Lower leg skin (tissue), 3 donors: ENCODE measurements around the gene CNTNAP5.

ENCODE experiments used
- POLR2A ChIP-seq, 2 donors: fragments of 450-650 bp; IDR thresholded peaks; one replicate each; pipeline ENCODE4 v1.6.1; 2016 to 2017; ENCODE audit warnings: antibody characterized with exemption in 2 of 2, mild to moderate bottlenecking in 1 of 2, moderate library complexity in 1 of 2
- TF ChIP-seq, protein P1 (sequence below), 3 donors: fragments of 450-650 bp; IDR thresholded peaks; one replicate each; pipeline ENCODE4 v1.5.1; 2016; ENCODE audit warnings: antibody characterized with exemption in 3 of 3, mild to moderate bottlenecking in 3 of 3, moderate library complexity in 2 of 3

DNA sequence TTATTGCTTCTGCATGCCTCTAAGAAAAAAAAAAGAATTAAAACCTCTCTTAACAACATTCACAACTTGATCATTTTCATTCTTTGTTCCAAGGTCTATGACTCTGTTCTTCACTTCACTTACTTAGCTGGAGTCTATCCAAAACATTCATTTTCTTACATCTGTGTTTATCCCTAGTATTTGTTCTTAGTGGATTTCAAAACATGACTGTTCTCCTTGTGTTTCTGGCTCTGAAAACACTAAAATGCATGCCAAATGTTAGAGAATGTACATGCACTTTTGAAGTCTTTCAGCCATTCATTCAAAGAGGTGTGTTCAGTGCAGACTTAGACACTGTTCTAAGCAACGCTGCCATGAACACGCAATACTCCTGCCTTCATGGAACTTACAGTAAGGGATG lies 138.8 kb downstream of the CNTNAP5 start:
- TF ChIP-seq, protein P1, sequence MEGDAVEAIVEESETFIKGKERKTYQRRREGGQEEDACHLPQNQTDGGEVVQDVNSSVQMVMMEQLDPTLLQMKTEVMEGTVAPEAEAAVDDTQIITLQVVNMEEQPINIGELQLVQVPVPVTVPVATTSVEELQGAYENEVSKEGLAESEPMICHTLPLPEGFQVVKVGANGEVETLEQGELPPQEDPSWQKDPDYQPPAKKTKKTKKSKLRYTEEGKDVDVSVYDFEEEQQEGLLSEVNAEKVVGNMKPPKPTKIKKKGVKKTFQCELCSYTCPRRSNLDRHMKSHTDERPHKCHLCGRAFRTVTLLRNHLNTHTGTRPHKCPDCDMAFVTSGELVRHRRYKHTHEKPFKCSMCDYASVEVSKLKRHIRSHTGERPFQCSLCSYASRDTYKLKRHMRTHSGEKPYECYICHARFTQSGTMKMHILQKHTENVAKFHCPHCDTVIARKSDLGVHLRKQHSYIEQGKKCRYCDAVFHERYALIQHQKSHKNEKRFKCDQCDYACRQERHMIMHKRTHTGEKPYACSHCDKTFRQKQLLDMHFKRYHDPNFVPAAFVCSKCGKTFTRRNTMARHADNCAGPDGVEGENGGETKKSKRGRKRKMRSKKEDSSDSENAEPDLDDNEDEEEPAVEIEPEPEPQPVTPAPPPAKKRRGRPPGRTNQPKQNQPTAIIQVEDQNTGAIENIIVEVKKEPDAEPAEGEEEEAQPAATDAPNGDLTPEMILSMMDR (IDR thresholded peaks at IDR 0.05): no peak
- no peak for TF ChIP-seq POLR2A (IDR thresholded peaks at IDR 0.05)
